Mucosa of descending colon (tissue), 3 donors: ENCODE measurements around the gene TSHZ2. TPM values are rescaled to one million over a fixed set of nuclear protein-coding genes. Genes with fewer than 3 reads are reported as not detected.
"Not testable (repeated sequence)": the region's sequence is repeated elsewhere in the genome, so short reads cannot be mapped to it uniquely, and the experiment has no call there.

ENCODE experiments used
- ATAC-seq: fragments of 200-7000 bp; cut with Tn5 transposase; one replicate; pipeline ENCODE4 v1.9.1; 2020; ENCODE audit warnings: mild to moderate bottlenecking, moderate library complexity
- DNase-seq, 3 donors: peaks; one replicate each; pipeline ENCODE4 v3.0.0-alpha.2; 2020
- H3K36me3 ChIP-seq: fragments of 200-600 bp; one replicate; pipeline ENCODE4 v1.8.0; 2021; ENCODE audit warnings: low read depth, mild to moderate bottlenecking
- H3K4me1 ChIP-seq: fragments of 200-600 bp; one replicate; pipeline ENCODE4 v1.8.0; 2021; ENCODE audit warnings: low read depth, mild to moderate bottlenecking
- H3K4me3 ChIP-seq: fragments of 200-600 bp; one replicate; pipeline ENCODE4 v1.8.0; 2021; ENCODE audit warnings: mild to moderate bottlenecking
- H3K9me3 ChIP-seq: fragments of 200-600 bp; one replicate; pipeline ENCODE4 v1.8.0; 2021; ENCODE audit warnings: mild to moderate bottlenecking
- CTCF ChIP-seq: fragments of 200-600 bp; IDR thresholded peaks from one replicate; pipeline ENCODE4 v1.8.0; 2022; ENCODE audit warnings: antibody characterized with exemption, mild to moderate bottlenecking
- intact Hi-C, 2 donors: fragments of 100-400 bp; cut with DNase I in 1 of 2; cut with micrococcal nuclease in 1 of 2; formaldehyde crosslinking; loops; one replicate each; pipeline versions ENCODE4 v1.11.0 to v1.11.1; 2022; cut with DNase I, micrococcal nuclease
- total RNA-seq, 3 donors: library from RNA; stranded (reverse); fragmentation: NEBNext Ultra II Directional in 2 of 3; extraction: Animal tissue kit (Norgen Biotek cat#: 25700) in 2 of 3; gene quantifications; one replicate each; pipeline versions ENCODE4 v1.2.1 to v1.2.4, GENCODE V29; 2021 to 2023
- donor health status: DM: no; HTN: no; CAD: no; lungs with moderate emphysema.
- donor health status: DM: no; HTN: no; CAD: no.
- donor health status: DM: no; HTN: yes; CAD: no.

TSHZ2 gene
- total RNA-seq, 3 donors from 2014 or later, result 1.9 to 17.8 (median 3.6) TPM

- no peak overlapping the region for H3K4me3 ChIP-seq
- ATAC-seq, result no peak
- no peaks in the 10 kb centered on the region for H3K4me1 ChIP-seq
- no peaks in the 10 kb centered on the region for H3K36me3 ChIP-seq
- H3K9me3 ChIP-seq, result no peaks in the 10 kb centered on the region
- TF ChIP-seq CTCF, result no peak
- DNase-seq, result no peak
- intact Hi-C loops, result no loop called here
Observed at GRCh38 chr20:52964131-52964530, 8.0 kb upstream of the TSHZ2 start.

GRCh38 chr20:52965380-52965779 is 6.8 kb upstream of the TSHZ2 start:
- ATAC-seq (no peak), DNase-seq (no peak)
- H3K4me3 ChIP-seq, result no peak overlapping the region
- H3K9me3 ChIP-seq, result no peaks in the 10 kb centered on the region
- no peaks in the 10 kb centered on the region for H3K36me3 ChIP-seq
- no peak for TF ChIP-seq CTCF
- intact Hi-C loops, result no loop called here
- no peaks in the 10 kb centered on the region for H3K4me1 ChIP-seq

- intact Hi-C loops, result no loop called here
- H3K4me1 ChIP-seq, result no peaks in the 10 kb centered on the region
- TF ChIP-seq CTCF, result no peak
- H3K4me3 ChIP-seq, result no peak overlapping the region
- H3K9me3 ChIP-seq, result no peaks in the 10 kb centered on the region
- no peak for ATAC-seq
- no peak for DNase-seq
- H3K36me3 ChIP-seq, result no peaks in the 10 kb centered on the region
Observed at GRCh38 chr20:52965819-52966218, 6.3 kb upstream of the TSHZ2 start.

- ATAC-seq, intact Hi-C loops: not testable (repeated sequence)
Observed at GRCh38 chr20:52966543-52966942, 5.6 kb upstream of the TSHZ2 start.

GRCh38 chr20:52971498-52972189 is 514 bp upstream of the TSHZ2 start:
- H3K36me3 ChIP-seq, result no peaks in the 10 kb centered on the region
- no peak overlapping the region for H3K4me3 ChIP-seq
- no peaks in the 10 kb centered on the region for H3K4me1 ChIP-seq
- ATAC-seq (peak; percentile 10), DNase-seq (no peak)
- TF ChIP-seq CTCF, result no peak
- no peaks in the 10 kb centered on the region for H3K9me3 ChIP-seq
- intact Hi-C loops, result no loop called here

More at GRCh38 chr20:52966543-52966942, 5.6 kb upstream of the TSHZ2 start:
- not testable (repeated sequence) for H3K4me3 ChIP-seq, DNase-seq, H3K4me1 ChIP-seq, H3K9me3 ChIP-seq, H3K36me3 ChIP-seq

- intact Hi-C loops, result no loop called here
- H3K4me3 ChIP-seq, result no peak overlapping the region
- peak; percentile 41 for ATAC-seq
- H3K36me3 ChIP-seq, result no peaks in the 10 kb centered on the region
- peak in 2 of 3 donors; percentile 21 to 44 for DNase-seq
- no peaks in the 10 kb centered on the region for H3K4me1 ChIP-seq
- TF ChIP-seq CTCF, result no peak
- no peaks in the 10 kb centered on the region for H3K9me3 ChIP-seq
Observed at GRCh38 chr20:52972965-52973819, 1.0 kb downstream of the TSHZ2 start.
